NCI-H446 (cell line): ENCODE measurements around the gene DIDO1.
A peak's percentile ranks its signal among the peaks of the same experiment; 100 is the strongest.

ENCODE experiments used
- DNase-seq, 2 experiments: peaks; one replicate each; lab custom pipeline; 2025; lab: John Stamatoyannopoulos, UW

DIDO1 gene

GRCh38 chr20:62951143-62951895 is 25.0 kb upstream of the DIDO1 start:
- DNase-seq = no peak

DNA sequence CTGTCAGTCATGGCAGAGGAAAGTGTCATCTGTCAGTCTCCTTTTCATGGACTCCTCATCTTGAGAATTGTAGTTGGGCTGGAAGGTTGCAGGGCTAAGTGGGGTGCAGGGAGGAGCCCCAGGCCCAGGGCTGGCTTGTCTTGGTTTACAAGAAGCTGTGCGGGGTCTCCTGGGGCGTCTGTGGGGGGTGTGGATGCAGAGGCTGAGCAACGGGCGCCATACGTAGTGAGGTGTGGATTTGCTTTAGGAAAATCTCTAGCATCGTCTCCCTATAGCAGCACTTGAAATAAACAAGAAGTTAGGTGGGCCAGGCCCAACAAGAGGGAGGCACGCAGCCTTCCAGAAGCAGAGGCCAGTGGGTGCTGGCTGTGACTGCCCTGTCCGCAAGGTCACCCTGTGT is 24.4 kb upstream of the DIDO1 start:
- DNase-seq = no peak

DNA sequence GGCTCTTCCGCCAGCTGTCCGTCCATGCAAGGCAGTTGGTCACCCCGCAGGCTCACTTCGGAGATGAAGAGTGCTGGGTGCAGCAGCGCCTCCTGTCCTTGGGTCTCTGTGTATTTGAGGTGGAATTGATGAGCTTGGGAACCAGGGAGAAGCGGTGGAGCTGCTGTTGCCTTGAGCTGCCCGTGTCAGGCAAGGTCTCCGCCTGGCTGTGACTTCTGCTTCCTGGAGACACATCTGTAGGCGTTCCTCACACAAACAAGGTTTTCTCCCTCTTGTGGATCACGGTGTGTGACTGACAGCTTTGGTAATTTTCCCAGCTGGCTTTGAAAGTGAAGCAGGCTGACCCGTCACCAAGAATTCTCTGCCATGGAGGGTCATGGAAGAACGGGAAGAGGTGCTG is 23.7 kb upstream of the DIDO1 start:
- DNase-seq = no peak

GRCh38 chr20:62949153-62949821 is 23.0 kb upstream of the DIDO1 start:
- no peak for DNase-seq

DNA sequence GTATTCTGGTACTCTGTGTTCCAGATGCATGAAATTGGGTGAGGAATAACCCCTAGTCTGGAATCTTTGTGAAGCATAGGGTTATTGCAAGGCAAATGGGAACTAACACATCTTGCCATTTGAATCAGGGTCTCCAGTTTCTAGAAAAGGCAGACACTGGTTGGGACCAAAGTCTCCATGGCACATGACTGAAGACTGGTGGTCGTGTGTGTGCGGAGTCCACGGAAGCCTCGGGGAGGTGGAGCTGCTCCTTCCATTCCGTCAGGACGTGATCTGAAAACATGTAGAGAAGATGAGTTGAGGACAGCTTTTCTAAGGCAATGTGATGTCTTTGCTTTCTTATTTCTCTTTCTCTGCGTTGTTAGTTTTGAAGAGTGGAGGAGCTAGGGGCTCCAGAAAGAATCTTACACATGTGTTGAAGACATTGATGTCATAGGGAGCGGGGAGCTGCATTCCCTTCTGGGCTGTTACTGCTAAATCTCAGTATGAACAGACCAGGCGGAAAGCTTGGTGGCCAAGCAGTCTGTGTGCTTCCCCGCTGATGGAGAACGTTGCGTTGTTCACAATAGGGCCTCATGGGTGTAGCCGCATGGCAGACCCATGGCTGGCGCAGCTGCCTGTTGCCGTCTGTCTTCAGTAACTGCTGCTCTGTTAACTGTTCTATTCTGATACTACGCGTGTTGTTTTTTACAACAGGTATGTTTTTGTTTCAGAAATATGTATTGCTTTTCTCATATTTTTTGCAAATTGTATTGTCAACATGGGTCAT is 21.4 kb upstream of the DIDO1 start:
- no peak for DNase-seq

- DNase-seq = no peak
Measured at GRCh38 chr20:62946918-62947317, 20.6 kb upstream of the DIDO1 start.

DNA sequence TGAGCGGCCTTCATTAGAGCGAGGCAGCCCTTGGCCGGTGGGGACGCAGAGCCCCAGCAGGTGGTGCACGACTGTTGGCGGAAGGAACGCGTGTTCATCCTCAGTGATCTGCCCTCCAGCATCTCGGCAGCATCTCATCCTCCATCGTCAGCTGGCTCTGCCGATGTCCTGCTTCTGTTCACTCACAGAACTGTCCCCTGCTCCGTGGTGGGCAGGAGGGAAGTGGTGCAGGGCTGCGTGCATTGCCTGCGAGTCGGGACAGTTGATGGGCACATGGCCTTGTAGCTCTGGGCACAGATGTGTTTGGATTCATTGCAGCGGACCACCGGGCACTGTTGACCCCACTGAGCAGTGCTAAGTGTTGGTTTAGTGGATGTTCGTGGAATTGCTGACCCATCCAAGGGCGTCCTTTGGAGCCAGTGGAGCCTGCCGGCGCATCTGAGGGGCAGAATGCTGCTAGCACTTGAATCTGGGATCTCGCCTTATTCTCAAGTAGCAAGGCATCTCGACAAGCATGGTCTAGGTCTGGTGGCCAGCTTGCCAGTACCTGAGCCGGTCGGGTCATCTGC is 19.6 kb upstream of the DIDO1 start:
- DNase-seq = no peak

GRCh38 chr20:62944746-62945145 is 18.4 kb upstream of the DIDO1 start:
- DNase-seq = no peak

DNA sequence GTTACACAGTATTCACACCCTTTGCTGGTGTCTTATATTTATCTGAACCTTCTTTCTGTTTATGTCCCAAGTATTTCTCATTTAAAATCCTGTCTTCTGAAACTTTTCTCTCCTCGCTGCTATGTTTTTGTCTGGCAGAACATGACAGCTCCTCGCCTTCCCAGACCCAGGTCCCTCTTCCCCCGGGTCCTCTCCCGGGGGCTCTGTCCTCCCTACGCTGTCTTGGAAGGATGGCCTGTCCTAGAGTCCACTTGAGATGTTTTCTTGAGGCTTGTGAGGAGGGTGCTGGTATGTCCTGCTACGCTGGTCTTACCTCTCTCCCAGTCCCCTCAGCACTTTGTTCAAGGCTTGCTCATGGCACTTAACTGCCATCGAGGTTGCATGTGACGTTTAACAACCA is 17.9 kb upstream of the DIDO1 start:
- no peak for DNase-seq

DNA sequence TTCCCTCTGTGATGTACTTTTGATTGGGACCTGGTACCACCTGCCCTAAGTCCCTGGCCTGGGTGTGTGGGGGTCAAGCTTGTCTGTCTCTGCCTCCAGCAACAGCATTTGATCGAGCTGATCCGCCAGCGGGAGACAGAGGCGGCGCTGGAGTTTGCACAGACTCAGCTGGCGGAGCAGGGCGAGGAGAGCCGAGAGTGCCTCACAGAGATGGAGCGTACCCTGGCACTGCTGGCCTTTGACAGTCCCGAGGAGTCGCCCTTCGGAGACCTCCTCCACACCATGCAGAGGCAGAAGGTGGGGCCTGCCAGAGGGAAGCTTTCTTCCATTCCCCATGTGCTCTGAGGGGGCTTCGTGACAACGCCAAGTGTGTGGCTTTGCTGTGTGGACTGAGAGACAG is 17.1 kb upstream of the DIDO1 start:
- DNase-seq = no peak

- DNase-seq = no peak
Measured at GRCh38 chr20:62942456-62942855, 16.2 kb upstream of the DIDO1 start.

- DNase-seq = no peak
Measured at GRCh38 chr20:62941792-62942191, 15.5 kb upstream of the DIDO1 start.

DNA sequence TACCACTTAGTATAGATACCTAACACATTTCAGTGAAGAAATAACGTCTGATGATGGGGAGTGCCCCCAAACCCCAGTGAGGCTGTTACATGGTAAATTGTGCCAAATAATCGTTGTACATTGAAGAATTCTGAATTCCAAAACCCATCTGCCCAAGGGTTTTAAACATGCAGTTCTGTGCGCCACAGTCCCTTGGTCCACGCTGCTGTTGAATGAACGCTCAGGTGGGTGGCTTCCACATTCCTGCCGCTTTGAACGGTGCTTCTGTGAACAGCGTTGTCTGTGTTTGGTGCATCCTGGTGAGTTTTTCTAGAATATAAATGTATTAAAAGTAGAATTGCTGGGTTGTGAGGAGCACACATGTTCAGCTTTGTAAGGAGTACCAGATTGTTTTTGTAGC is 14.6 kb upstream of the DIDO1 start:
- DNase-seq = no peak

DNA sequence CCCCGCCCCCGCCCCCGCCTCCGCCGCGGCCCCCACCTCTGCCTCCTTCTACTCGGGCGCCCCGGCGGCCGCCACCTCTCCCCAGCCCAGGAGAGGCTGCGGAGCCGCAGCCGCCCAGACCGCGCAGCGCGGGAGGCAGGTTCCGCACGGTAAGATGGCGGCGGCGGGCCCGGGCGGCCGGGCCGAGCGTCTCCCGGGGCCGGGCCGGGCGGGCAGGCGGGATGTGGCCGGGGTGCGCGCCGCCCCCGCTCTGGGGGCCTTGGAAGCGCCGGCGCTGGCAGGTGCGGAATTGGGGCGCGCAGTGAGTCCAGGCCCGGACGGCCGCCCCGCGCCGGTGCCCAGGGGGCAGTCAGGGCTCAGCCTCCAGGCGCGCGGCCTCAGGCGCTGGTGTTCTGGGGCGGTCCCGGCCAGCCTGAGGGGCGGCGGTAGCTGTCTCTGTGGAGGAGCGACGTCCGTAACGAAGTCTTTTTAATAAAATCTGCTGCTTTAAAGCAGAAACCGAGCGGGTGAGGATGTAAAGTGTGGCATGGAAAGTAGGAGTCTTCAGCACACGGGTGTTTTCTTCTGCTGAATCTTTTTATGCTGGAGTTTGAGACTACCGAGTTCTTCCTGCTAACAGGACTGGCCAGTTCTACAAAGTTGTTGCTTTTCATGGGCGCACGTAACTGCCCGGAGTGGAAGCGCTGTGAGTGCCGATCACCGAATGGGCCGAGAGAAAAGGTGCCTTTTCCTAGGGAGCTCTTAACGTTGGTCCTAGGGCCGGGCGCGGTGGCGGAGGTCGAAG is 12.0 kb upstream of the DIDO1 start, which contains the start of gene GID8:
Gene GID8 (plus strand): TSS at position 43 of the 784 bp plus-strand sequence. CDS start 3,356 bp downstream, outside the sequence.
- DNase-seq = no peak

DNA sequence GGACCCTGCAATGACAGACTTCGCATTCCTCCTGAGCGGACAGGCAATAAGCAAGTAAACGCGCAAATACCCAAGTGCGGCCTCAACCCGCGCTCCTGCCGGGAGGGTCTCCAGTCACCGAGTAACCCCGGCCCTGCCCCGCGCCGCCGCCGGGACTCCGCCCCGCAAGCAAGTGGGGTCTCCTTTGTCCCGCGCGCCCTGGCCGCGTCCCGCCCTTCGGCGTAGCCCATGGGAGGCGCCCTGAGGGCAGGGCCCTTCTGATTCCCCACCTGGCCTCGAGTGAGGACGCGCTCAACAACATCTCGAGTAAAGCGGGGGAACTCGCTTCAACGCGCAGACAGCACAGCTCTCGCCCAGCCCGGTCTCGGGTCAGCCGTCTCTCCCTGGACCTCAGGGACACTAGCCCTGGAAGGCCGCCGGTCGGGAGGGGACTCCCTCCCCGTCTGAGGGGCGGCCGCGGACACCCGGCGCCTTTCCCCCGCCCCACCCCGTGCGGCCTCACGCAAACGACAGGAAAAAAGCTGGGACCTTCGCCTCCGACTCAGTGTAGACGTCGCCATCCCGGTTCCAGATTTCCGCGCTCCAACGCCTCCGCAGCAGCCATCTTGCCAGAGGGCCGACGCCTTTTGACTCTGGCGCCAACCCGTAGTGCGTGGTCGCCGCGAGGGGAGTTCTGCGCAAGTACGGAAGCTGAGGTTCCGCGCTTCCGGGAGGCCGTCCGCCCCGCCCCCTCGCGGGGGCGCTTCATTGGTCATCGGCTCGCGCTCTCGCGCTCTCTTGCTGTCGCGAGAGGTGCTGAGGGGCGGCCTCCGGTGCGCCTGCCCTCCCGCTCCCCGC is 11.2 kb upstream of the DIDO1 start:
- peak; percentile 95 to 98 for DNase-seq

- DNase-seq = no peak
Measured at GRCh38 chr20:62935968-62936585, 9.8 kb upstream of the DIDO1 start.

GRCh38 chr20:62935204-62935967 is 9.1 kb upstream of the DIDO1 start:
- no peak for DNase-seq

GRCh38 chr20:62933966-62934365 is 7.7 kb upstream of the DIDO1 start:
- no peak for DNase-seq

GRCh38 chr20:62931464-62931863 is 5.2 kb upstream of the DIDO1 start:
- no peak for DNase-seq
